Measurements from ENCODE around the gene TMEM182. TPM values are rescaled to one million over a fixed set of nuclear protein-coding genes. Genes with fewer than 3 reads are reported as not detected.

Gene TMEM182
- total RNA-seq, 1 donor from 2014 or later = 6.4 TPM

DNA sequence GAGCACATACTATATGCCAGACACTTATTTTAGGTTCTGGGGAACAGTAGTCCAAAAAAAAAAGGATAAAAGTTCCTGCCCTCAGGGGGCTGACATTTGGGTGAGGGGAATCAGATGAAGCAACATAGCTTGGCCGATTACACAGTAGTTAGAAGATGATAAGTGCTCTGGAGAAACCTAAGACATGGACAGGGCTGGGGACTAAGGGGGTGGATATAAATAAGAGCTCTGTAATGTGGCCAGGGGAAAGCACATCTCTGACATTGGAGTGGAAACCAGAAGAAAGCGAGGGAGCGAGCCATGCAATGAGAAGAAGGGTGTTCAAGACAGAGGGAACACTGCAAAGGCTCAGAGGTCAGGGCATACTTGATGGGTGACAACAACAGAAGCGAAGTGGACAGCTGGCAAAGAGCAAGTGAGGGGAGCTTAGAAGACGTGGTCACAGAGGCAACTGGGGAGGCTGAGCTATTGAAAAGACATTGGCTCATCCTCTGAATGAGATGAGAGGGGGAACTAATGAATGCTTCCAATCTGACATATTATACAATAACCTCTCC is 11.4 kb downstream of the TMEM182 start:
- TF ChIP-seq, protein P1, sequence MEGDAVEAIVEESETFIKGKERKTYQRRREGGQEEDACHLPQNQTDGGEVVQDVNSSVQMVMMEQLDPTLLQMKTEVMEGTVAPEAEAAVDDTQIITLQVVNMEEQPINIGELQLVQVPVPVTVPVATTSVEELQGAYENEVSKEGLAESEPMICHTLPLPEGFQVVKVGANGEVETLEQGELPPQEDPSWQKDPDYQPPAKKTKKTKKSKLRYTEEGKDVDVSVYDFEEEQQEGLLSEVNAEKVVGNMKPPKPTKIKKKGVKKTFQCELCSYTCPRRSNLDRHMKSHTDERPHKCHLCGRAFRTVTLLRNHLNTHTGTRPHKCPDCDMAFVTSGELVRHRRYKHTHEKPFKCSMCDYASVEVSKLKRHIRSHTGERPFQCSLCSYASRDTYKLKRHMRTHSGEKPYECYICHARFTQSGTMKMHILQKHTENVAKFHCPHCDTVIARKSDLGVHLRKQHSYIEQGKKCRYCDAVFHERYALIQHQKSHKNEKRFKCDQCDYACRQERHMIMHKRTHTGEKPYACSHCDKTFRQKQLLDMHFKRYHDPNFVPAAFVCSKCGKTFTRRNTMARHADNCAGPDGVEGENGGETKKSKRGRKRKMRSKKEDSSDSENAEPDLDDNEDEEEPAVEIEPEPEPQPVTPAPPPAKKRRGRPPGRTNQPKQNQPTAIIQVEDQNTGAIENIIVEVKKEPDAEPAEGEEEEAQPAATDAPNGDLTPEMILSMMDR (IDR thresholded peaks at IDR 0.05; ENCODE audit: unreplicated experiment) = no peak
- Mint-ChIP-seq H3K9me3 (ENCODE audit: low read depth) (peaks cover 5% of the 10 kb centered on the region), H3K27ac (no peak overlapping the region)

DNA sequence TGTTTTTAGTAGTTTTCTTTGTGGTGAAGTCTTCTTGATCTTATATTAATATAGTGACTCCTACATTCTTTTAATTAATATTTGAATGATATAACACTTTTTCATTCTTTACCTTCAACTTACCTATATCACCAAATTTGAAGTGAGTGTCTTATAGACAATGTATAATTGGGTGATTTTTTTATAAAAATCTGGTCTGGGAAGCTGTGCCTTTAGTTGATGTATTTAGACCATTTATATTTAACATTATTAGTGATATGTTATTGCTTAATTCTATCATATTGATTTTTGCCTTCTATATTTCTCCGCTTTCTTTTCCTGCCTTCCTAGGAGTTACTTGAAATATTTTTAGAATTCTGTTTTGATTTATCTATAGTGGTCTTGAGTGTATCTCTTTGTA is 16.4 kb downstream of the TMEM182 start:
- TF ChIP-seq, protein P1 (IDR thresholded peaks at IDR 0.05; ENCODE audit: unreplicated experiment) = no peak
- no peaks in the 10 kb centered on the region for H3K4me1 Mint-ChIP-seq (ENCODE audit: low read depth)
- no peak overlapping the region for H3K27ac Mint-ChIP-seq
- DNase-seq (ENCODE audit: low spot score, unreplicated experiment) = no peak
- peaks cover 5% of the 10 kb centered on the region for H3K9me3 Mint-ChIP-seq (ENCODE audit: low read depth)
- H3K4me3 Mint-ChIP-seq (ENCODE audit: low read depth) = no peak overlapping the region
- no peaks in the 10 kb centered on the region for H3K27me3 Mint-ChIP-seq
- H3K36me3 Mint-ChIP-seq (ENCODE audit: insufficient read depth) = peaks cover 8% of the 10 kb centered on the region

More for the DNA sequence above, 11.4 kb downstream of the TMEM182 start:
- DNase-seq (ENCODE audit: low spot score, unreplicated experiment) = no peak
- no peaks in the 10 kb centered on the region for H3K4me1 Mint-ChIP-seq (ENCODE audit: low read depth)
- H3K36me3 Mint-ChIP-seq (ENCODE audit: insufficient read depth) = peaks cover 12% of the 10 kb centered on the region
- H3K4me3 Mint-ChIP-seq (ENCODE audit: low read depth) = no peak overlapping the region
- H3K27me3 Mint-ChIP-seq = no peaks in the 10 kb centered on the region

GRCh38 chr2:102780467-102780866 is 18.6 kb downstream of the TMEM182 start:
- no peaks in the 10 kb centered on the region for H3K27me3 Mint-ChIP-seq
- H3K4me3 Mint-ChIP-seq (ENCODE audit: low read depth) = no peak overlapping the region
- no peaks in the 10 kb centered on the region for H3K4me1 Mint-ChIP-seq (ENCODE audit: low read depth)
- peaks cover 5% of the 10 kb centered on the region for H3K9me3 Mint-ChIP-seq (ENCODE audit: low read depth)
- H3K27ac Mint-ChIP-seq = no peak overlapping the region
- peaks cover 8% of the 10 kb centered on the region for H3K36me3 Mint-ChIP-seq (ENCODE audit: insufficient read depth)
- DNase-seq (ENCODE audit: low spot score, unreplicated experiment) = no peak
- TF ChIP-seq, protein P1 (IDR thresholded peaks at IDR 0.05; ENCODE audit: unreplicated experiment) = no peak

- Mint-ChIP-seq H3K27ac (no peak overlapping the region), H3K4me1 (ENCODE audit: low read depth) (no peaks in the 10 kb centered on the region), H3K27me3 (no peaks in the 10 kb centered on the region), H3K4me3 (ENCODE audit: low read depth) (no peak overlapping the region), H3K36me3 (ENCODE audit: insufficient read depth) (peaks cover 4% of the 10 kb centered on the region), H3K9me3 (ENCODE audit: low read depth) (peaks cover 2% of the 10 kb centered on the region)
- DNase-seq (ENCODE audit: low spot score, unreplicated experiment) = no peak
- TF ChIP-seq, protein P1 (IDR thresholded peaks at IDR 0.05; ENCODE audit: unreplicated experiment) = no peak
Observed at GRCh38 chr2:102782187-102782586, 20.4 kb downstream of the TMEM182 start.

DNA sequence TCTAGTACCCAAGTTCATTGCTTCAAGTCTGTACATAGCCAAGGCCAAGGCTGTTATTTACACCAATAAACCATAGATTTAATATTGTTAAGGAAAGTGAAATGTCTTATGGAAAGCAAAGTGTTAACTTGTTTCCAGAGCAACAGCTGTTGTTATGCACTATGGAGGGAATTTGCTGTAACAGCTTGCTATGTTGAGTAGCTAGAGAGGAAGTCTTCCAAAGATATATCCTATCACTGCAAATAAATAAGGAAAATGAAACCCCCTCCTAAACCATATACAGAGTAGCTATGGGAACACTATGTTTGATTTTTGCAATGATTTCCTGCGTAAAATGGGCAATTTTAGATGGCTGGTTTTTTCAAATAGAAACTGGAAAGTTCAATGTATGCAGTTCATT is 21.1 kb downstream of the TMEM182 start:
- no peak for DNase-seq (ENCODE audit: low spot score, unreplicated experiment)
- TF ChIP-seq, protein P1 (IDR thresholded peaks at IDR 0.05; ENCODE audit: unreplicated experiment) = no peak
- no peak overlapping the region for H3K4me3 Mint-ChIP-seq (ENCODE audit: low read depth)
- no peak overlapping the region for H3K27ac Mint-ChIP-seq
- H3K27me3 Mint-ChIP-seq = no peaks in the 10 kb centered on the region
- H3K4me1 Mint-ChIP-seq (ENCODE audit: low read depth) = no peaks in the 10 kb centered on the region
- H3K36me3 Mint-ChIP-seq (ENCODE audit: insufficient read depth) = peaks cover 3% of the 10 kb centered on the region
- H3K9me3 Mint-ChIP-seq (ENCODE audit: low read depth) = no peaks in the 10 kb centered on the region
